ENCODE measurements around the gene GUK1.
"Not testable (repeated sequence)": the region's sequence is repeated elsewhere in the genome, so short reads cannot be mapped to it uniquely, and the experiment has no call there.

Gene GUK1

DNA sequence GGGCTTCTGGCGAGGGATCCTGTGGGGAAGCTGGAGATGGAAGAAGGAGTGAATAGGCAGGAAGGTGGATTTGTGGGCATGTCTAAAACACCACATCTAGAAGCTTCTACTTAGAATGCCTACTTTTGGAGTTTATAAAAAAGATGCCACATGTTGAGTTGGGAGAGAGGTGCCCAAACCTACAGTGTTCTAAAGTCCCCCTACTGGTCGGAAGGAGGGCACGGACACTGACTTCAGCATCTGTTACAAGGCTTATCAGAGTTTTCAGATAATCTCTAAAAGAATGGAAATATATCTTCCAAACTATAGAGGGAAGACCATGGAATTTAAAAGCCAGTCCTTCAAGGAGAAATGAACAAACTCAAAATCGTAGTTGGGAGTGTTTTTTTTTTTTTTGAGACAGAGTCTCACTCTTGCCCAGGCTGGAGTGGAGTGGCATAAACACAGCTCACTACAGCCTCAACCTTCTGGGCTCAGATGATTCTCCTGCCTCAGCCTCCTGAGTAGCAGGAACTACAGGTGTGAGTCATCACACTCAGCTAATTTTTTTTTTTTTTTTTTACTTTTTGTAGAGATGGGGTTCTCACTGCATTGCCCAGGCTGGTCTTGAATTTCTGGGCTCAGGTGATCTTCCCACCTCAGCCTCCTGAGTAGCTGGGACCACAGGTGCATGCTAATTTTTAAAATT is 40.3 kb downstream of the GUK1 start:
- Histone ChIP-seq H3K9me3 (ENCODE audit: control insufficient read depth, low read depth, low read length) (no peaks in the 10 kb centered on the region), H3K27ac (ENCODE audit: low read length) (no peak overlapping the region), H3K36me3 (ENCODE audit: control insufficient read depth, low read depth, low read length) (no peaks in the 10 kb centered on the region), H3K9ac (ENCODE audit: low read length) (no peak overlapping the region), H3K4me3 (ENCODE audit: low read length) (no peak overlapping the region), H3K27me3 (ENCODE audit: control insufficient read depth, insufficient read depth, low read length) (no peaks in the 10 kb centered on the region), H3K4me1 (ENCODE audit: control insufficient read depth, low read depth, low read length) (no peaks in the 10 kb centered on the region)

- Histone ChIP-seq H3K27me3 (ENCODE audit: control insufficient read depth, insufficient read depth, low read length) (no peaks in the 10 kb centered on the region), H3K9me3 (ENCODE audit: control insufficient read depth, low read depth, low read length) (no peaks in the 10 kb centered on the region), H3K9ac (ENCODE audit: low read length) (no peak overlapping the region), H3K4me3 (ENCODE audit: low read length) (no peak overlapping the region), H3K36me3 (ENCODE audit: control insufficient read depth, low read depth, low read length) (no peaks in the 10 kb centered on the region), H3K4me1 (ENCODE audit: control insufficient read depth, low read depth, low read length) (no peaks in the 10 kb centered on the region), H3K27ac (ENCODE audit: low read length) (no peak overlapping the region)
Measured at GRCh38 chr1:228180959-228181644, 41.0 kb downstream of the GUK1 start.

- no peaks in the 10 kb centered on the region for H3K36me3 ChIP-seq (ENCODE audit: control insufficient read depth, low read depth, low read length)
- no peak overlapping the region for H3K4me3 ChIP-seq (ENCODE audit: low read length)
- no peaks in the 10 kb centered on the region for H3K9me3 ChIP-seq (ENCODE audit: control insufficient read depth, low read depth, low read length)
- no peak overlapping the region for H3K9ac ChIP-seq (ENCODE audit: low read length)
- H3K27ac ChIP-seq (ENCODE audit: low read length): no peak overlapping the region
- no peaks in the 10 kb centered on the region for H3K27me3 ChIP-seq (ENCODE audit: control insufficient read depth, insufficient read depth, low read length)
- no peaks in the 10 kb centered on the region for H3K4me1 ChIP-seq (ENCODE audit: control insufficient read depth, low read depth, low read length)
Measured at GRCh38 chr1:228181645-228182034, 41.6 kb downstream of the GUK1 start.

- Histone ChIP-seq H3K9ac (ENCODE audit: low read length) (no peak overlapping the region), H3K4me1 (ENCODE audit: control insufficient read depth, low read depth, low read length) (no peaks in the 10 kb centered on the region), H3K36me3 (ENCODE audit: control insufficient read depth, low read depth, low read length) (no peaks in the 10 kb centered on the region), H3K4me3 (ENCODE audit: low read length) (no peak overlapping the region), H3K27me3 (ENCODE audit: control insufficient read depth, insufficient read depth, low read length) (no peaks in the 10 kb centered on the region), H3K27ac (ENCODE audit: low read length) (no peak overlapping the region), H3K9me3 (ENCODE audit: control insufficient read depth, low read depth, low read length) (no peaks in the 10 kb centered on the region)
Measured at GRCh38 chr1:228182296-228183030, 42.4 kb downstream of the GUK1 start.

DNA sequence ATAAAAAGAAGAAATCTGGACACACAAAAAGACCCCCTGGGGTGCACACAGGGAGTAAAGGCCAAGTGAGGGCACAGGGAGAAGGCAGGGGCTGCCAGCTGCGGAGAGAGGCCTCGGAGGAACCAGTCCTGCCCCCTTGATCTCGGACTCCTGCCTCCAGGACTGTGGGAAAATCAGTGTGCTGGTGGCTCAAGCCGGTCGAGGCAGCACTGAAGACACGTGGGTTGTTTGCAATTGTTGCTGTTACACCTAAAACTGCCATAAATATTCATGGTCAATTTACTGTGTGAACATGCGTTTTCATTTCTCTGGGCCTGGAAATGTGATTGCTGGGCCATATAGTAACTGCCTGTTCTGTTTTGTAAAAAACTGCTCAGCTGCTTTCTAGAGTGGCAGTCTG is 44.1 kb downstream of the GUK1 start:
- Histone ChIP-seq H3K4me3 (ENCODE audit: low read length) (no peak overlapping the region), H3K4me1 (ENCODE audit: control insufficient read depth, low read depth, low read length) (no peaks in the 10 kb centered on the region), H3K9me3 (ENCODE audit: control insufficient read depth, low read depth, low read length) (no peaks in the 10 kb centered on the region), H3K27me3 (ENCODE audit: control insufficient read depth, insufficient read depth, low read length) (no peaks in the 10 kb centered on the region), H3K36me3 (ENCODE audit: control insufficient read depth, low read depth, low read length) (no peaks in the 10 kb centered on the region), H3K9ac (ENCODE audit: low read length) (no peak overlapping the region), H3K27ac (ENCODE audit: low read length) (no peak overlapping the region)

- Histone ChIP-seq H3K9ac (ENCODE audit: low read length) (no peak overlapping the region), H3K36me3 (ENCODE audit: control insufficient read depth, low read depth, low read length) (no peaks in the 10 kb centered on the region), H3K4me1 (ENCODE audit: control insufficient read depth, low read depth, low read length) (no peaks in the 10 kb centered on the region)
Measured at GRCh38 chr1:228185641-228185965, 45.5 kb downstream of the GUK1 start.

DNA sequence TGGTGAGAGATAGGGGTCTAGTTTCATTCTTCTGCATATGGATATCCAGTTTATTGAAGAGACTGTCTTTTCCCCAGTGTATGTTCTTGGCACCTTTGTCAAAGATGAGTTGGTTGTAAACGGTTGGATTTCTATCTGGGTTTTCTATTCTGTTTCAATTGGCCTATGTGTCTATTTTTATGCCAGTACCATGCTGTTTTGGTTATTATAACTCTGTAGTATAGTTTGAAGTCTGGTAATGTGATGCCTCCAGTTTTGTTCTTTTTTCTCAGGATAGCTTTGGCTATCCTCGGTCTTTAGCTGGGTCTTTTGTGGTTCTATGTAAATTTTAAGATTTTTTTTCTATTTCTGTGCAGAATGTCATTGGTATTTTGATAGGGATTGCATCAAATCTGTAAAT is 48.2 kb downstream of the GUK1 start:
- H3K27me3 ChIP-seq (ENCODE audit: control insufficient read depth, insufficient read depth, low read length): not testable (repeated sequence)

More at GRCh38 chr1:228185641-228185965, 45.5 kb downstream of the GUK1 start:
- Histone ChIP-seq H3K4me3 (ENCODE audit: low read length) (no peak overlapping the region), H3K27me3 (ENCODE audit: control insufficient read depth, insufficient read depth, low read length) (no peaks in the 10 kb centered on the region), H3K9me3 (ENCODE audit: control insufficient read depth, low read depth, low read length) (no peaks in the 10 kb centered on the region), H3K27ac (ENCODE audit: low read length) (no peak overlapping the region)

DNA sequence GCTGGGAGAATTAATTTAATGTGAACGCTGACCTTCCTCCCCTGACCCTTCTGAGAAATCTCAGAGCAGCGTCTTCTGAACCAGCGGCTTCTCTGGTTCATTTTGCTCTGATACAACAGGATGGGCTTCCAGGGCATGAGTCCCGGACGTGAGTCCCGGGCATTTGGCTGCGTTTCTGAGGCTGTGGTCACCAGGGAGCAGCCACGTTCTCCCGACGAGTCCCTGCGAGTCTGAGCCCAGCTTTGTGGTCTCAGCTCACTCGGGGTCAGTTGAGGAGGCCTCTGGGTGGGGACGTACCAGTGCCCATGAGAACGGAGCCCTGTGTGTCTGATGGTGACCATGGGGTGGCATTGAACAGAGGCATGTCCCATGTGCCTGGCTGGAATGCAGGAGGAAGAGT is 50.1 kb downstream of the GUK1 start:
- H3K27ac ChIP-seq (ENCODE audit: low read length): no peak overlapping the region
- no peaks in the 10 kb centered on the region for H3K27me3 ChIP-seq (ENCODE audit: control insufficient read depth, insufficient read depth, low read length)
- H3K9me3 ChIP-seq (ENCODE audit: control insufficient read depth, low read depth, low read length): no peaks in the 10 kb centered on the region
- no peaks in the 10 kb centered on the region for H3K4me1 ChIP-seq (ENCODE audit: control insufficient read depth, low read depth, low read length)
- no peak overlapping the region for H3K4me3 ChIP-seq (ENCODE audit: low read length)
- no peak overlapping the region for H3K9ac ChIP-seq (ENCODE audit: low read length)
- H3K36me3 ChIP-seq (ENCODE audit: control insufficient read depth, low read depth, low read length): no peaks in the 10 kb centered on the region

More for the DNA sequence above, 48.2 kb downstream of the GUK1 start:
- H3K4me1 ChIP-seq (ENCODE audit: control insufficient read depth, low read depth, low read length); H3K27ac ChIP-seq (ENCODE audit: low read length); H3K9me3 ChIP-seq (ENCODE audit: control insufficient read depth, low read depth, low read length); H3K4me3 ChIP-seq (ENCODE audit: low read length); H3K36me3 ChIP-seq (ENCODE audit: control insufficient read depth, low read depth, low read length); H3K9ac ChIP-seq (ENCODE audit: low read length): not testable (repeated sequence)

DNA sequence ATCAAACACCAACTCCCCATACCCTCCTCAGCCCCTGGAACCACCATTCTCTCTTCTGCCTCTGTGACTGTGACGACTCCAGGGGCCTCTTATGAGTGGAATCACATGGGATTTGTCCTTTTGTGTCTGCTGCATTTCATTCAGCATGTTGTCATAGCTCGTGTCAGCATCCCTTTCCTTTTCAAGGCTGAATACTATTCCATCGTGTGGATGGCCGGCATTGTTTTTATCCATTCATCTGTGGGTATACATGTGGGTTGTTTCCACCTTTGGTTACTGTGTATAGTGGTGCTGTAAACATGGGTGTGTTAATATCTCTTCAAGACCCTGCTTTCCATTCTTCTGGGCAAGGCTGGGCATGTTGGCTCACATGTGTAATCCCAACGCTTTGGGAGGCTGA is 50.7 kb downstream of the GUK1 start:
- Histone ChIP-seq H3K36me3 (ENCODE audit: control insufficient read depth, low read depth, low read length) (no peaks in the 10 kb centered on the region), H3K9me3 (ENCODE audit: control insufficient read depth, low read depth, low read length) (no peaks in the 10 kb centered on the region), H3K27ac (ENCODE audit: low read length) (no peak overlapping the region), H3K9ac (ENCODE audit: low read length) (no peak overlapping the region), H3K4me1 (ENCODE audit: control insufficient read depth, low read depth, low read length) (no peaks in the 10 kb centered on the region), H3K4me3 (ENCODE audit: low read length) (no peak overlapping the region), H3K27me3 (ENCODE audit: control insufficient read depth, insufficient read depth, low read length) (no peaks in the 10 kb centered on the region)

DNA sequence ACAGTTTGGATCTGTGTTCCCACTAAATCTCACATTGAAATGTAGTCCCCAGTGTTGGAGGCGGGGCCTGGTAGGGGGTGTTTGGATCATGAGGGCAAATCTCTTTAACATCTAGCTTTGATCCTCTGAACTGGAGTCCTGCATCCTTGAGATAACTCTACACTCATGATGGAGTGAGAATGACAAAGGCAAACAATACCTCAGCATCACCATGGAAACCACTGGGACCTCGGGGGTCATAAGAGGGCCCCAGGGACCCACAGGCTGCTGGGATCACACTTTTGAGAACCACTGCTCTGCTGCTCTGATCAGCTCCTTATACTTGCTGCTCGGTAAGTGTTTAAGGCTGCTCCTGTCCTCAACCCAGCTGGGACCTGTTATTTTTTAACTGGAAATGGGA is 54.4 kb downstream of the GUK1 start:
- Histone ChIP-seq H3K4me1 (ENCODE audit: control insufficient read depth, low read depth, low read length) (no peaks in the 10 kb centered on the region), H3K27ac (ENCODE audit: low read length) (no peak overlapping the region), H3K27me3 (ENCODE audit: control insufficient read depth, insufficient read depth, low read length) (no peaks in the 10 kb centered on the region), H3K9me3 (ENCODE audit: control insufficient read depth, low read depth, low read length) (peaks cover 10% of the 10 kb centered on the region), H3K36me3 (ENCODE audit: control insufficient read depth, low read depth, low read length) (no peaks in the 10 kb centered on the region), H3K9ac (ENCODE audit: low read length) (no peak overlapping the region), H3K4me3 (ENCODE audit: low read length) (no peak overlapping the region)

GRCh38 chr1:228194921-228195812 is 55.1 kb downstream of the GUK1 start:
- Histone ChIP-seq H3K9ac (ENCODE audit: low read length) (no peak overlapping the region), H3K4me3 (ENCODE audit: low read length) (no peak overlapping the region), H3K4me1 (ENCODE audit: control insufficient read depth, low read depth, low read length) (no peaks in the 10 kb centered on the region), H3K27me3 (ENCODE audit: control insufficient read depth, insufficient read depth, low read length) (no peaks in the 10 kb centered on the region), H3K9me3 (ENCODE audit: control insufficient read depth, low read depth, low read length) (peaks cover 11% of the 10 kb centered on the region), H3K36me3 (ENCODE audit: control insufficient read depth, low read depth, low read length) (no peaks in the 10 kb centered on the region), H3K27ac (ENCODE audit: low read length) (no peak overlapping the region)
